Erythroblast (primary cell): Measurements from ENCODE around the gene CPLX1.

ENCODE experiments used
- GATA1 ChIP-seq: IDR thresholded peaks from 2 replicates; pipeline ENCODE4 v1.6.1; 2011; ENCODE audit warnings: low read depth, mild to moderate bottlenecking, control low read depth, low read length, moderate library complexity
- POLR2A ChIP-seq: IDR thresholded peaks from 2 replicates; pipeline ENCODE4 v1.6.1; 2011; ENCODE audit warnings: mild to moderate bottlenecking, low read length

GRCh38 chr4:769511-769910, 56.4 kb downstream of the CPLX1 start:
- TF ChIP-seq POLR2A: no peak
- TF ChIP-seq GATA1: no peak
